NCI-H146 (cell line): Measurements from ENCODE around the gene SLC35F3.
A peak's percentile ranks its signal among the peaks of the same experiment; 100 is the strongest.
"Not testable (repeated sequence)": the region's sequence is repeated elsewhere in the genome, so short reads cannot be mapped to it uniquely, and the experiment has no call there.

Experiments
- DNase-seq: peaks from one replicate; lab custom pipeline; 2025; lab: John Stamatoyannopoulos, UW

The SLC35F3 gene

DNA sequence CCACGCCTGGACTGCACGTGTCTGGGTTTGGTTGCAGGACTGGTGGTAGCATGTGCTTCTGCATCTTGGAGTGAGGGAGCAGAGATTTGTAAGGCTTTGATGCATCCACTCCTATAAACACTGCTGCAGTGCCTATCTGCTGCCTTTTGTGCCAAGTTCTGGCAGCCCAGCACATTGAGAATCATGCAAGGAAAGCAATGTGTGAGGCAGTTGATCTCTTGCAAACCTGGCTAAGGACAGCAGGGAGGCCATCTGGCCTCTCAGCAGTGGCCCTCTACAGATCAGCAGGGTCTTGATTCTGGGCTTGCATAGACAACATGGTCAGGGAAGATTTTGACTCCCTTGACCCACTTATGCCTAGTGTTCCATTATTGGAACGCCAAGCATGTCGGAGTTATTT lies 387.5 kb downstream of the SLC35F3 start:
- DNase-seq = no peak

DNA sequence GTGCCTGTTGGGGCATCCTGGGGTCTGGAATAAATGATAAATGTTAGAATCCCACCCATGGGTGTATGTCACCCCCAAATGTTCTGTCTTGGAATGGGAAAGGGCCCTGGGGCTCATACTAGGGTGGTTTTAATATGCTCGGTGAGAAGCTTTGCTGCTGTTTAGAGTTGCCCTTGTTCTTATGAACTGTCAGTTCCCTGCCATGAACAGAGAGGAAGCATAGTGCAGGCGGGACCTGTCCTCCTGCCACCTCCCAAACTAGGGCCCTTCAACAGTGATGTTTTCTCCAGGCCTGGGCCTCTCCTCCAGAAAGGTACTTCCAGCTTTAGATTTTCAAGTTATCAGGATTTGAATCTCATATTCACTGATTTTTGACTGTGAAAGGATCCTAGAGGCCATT lies 388.1 kb downstream of the SLC35F3 start:
- DNase-seq = no peak

DNA sequence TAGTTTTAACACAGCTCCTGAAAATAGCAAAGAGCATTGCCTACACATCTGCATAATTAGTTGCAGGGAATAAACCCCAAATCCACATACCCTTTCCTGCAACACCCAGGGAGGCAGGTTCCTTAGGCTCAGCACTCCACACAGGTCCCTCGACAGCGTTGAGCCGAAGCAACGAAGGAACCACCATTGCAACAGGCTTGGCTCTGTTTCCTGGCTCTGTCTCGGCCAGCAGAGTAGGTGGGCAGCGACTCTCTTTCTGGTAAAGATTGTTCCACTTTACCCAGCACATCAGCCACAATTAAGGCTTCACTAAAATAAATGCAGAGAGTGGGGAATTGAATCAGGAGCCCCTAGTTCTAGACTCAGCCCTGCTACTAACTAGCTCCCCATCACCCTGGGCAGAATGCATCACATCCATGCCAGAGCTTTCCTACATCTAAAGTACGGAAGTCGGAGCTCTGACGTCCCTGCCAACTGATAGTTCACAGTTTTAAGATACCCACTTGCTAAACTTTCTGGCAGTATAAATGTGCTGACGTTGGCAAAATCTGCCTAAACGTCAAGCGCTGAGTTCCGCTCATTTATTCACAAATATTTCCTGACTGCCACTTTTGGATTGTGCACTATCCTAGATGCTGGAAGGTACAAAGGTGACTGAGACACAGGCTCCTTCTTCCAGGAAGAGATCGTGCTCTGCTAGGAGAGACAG lies 389.8 kb downstream of the SLC35F3 start:
- DNase-seq = no peak

- no peak for DNase-seq
Measured at GRCh38 chr1:234295068-234295467, 390.6 kb downstream of the SLC35F3 start.

DNA sequence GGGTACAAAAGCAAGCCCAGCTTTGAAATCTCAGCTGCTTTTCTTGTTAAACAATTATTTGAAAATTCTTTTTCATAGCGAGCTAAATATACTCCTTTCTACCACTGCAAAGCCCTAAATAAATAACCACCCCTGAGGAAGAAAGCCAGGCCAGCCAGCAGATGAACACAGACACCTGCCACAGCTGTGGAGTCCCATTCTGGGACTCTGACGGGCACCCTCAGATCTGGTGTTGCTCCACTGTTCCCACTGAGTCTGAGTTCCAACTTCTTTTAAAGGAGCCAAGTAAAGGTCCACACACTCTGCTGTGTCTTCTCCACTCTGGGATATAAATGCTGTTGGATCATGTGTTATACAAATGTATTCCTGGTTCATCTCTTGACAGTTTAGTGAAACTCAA lies 391.1 kb downstream of the SLC35F3 start:
- DNase-seq = no peak

DNA sequence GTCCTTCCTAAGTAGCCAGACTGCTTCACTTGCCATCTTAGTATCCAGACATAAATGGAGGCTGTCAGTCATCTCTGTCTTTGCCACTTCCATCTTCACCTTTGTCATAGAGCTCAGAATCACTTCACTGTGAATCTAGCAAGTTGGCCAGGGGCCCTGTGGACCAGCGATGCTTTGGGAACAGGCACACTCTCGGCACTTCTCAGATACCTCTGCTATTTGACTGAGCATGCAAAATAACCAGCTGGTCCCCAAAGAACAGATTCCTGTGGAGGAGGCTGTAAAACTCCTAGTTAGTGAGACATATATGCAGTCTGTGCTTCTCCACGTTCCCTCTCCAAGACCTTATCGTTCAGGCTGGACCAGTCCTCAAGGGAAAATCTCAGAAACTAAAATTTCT lies 392.0 kb downstream of the SLC35F3 start:
- no peak for DNase-seq

GRCh38 chr1:234297668-234298067 lies 393.2 kb downstream of the SLC35F3 start:
- no peak for DNase-seq

DNA sequence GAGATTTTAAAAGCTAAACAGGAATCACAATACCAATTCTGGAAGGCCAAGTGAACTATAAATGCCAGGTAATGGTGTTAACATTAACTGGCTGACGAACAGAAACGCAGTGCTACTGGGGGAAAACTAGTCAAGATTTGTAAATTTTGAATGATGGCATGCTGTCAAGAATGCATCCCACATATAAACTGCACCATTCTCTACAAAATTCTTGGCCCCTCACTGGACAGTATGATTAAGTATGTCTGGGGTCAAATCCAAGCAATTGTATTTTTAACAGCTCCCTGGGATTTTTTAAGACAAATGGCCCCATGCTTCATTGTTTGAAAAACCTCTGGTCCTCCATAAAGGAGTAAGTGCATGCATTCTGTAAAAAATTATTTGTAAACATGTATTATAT lies 395.6 kb downstream of the SLC35F3 start:
- no peak for DNase-seq

DNA sequence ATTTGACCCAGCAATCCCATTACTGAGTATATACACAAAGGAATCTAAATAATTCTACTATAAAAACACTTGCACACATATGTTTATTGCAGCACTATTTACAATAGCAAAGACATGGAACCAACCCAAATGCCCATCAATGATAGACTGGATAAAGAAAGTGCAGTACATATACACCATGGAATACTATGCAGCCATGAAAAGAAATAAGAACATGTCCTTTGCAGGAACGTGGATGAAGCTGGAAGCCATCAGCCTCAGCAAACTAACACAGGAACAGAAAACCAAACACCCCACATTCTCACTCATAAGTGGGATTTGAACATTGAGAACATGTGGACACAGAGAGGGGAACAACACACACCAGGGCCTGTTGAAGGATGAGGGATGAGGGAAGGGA lies 397.2 kb downstream of the SLC35F3 start:
- not testable (repeated sequence) for DNase-seq

- no peak for DNase-seq
Measured at GRCh38 chr1:234302354-234302962, 398.0 kb downstream of the SLC35F3 start.

DNA sequence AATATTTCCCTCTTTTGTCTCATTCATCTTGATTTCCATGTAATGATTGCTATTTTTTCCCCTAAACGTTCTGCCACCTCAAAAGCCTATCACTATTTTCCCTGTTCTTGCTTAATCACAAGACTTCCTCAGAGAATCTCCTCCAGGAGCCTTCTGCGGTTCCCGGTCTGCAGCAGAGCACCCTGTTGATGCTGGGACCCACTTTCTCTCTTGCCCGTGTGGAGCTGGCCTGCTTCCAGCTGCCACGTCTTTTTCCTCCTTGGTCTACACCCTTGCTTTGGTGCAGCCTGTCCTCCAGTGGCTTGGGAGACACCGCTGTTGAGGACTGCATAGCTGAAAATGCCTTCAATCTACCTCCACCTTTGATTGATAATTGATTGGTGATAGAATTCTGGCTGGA lies 398.8 kb downstream of the SLC35F3 start:
- no peak for DNase-seq

DNA sequence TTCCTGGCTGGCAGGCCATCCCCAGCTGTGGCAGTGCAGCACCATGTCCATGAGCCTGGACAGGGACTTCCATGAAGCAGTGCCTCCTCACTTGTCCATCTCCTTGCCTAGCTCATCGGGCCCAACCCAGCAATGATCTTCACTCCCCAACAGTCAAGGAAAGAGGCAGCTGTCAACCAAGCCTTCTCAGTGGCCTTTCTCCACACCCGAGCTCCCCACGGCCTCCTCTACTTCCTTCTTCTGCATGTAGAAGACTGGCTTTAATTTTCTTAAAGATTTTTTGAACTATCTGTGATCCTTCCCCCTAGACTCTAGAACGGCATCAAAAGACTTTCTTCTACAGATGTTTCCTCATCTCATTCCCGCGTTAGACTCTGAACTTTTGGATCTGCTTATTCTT lies 403.2 kb downstream of the SLC35F3 start:
- DNase-seq = no peak

DNA sequence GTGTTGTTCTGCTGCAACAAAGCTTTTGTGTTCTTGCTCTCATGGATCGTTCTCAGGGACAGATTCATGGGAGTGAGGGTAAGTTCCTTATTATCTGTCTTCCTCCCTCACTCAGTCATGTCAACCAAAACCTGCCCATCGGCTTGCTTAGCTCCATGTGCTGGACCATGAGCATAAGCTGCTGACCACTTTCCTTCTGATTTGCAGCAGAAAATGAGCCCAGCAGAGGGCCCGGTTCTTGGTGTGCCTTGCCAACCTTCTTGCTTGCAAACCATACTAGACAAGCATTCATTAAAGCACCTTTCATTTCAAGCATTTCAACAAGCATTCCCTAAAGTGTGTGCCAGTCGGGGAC lies 404.7 kb downstream of the SLC35F3 start:
- DNase-seq = no peak

GRCh38 chr1:234309598-234310459 lies 405.4 kb downstream of the SLC35F3 start:
- DNase-seq = peak; percentile 53

DNA sequence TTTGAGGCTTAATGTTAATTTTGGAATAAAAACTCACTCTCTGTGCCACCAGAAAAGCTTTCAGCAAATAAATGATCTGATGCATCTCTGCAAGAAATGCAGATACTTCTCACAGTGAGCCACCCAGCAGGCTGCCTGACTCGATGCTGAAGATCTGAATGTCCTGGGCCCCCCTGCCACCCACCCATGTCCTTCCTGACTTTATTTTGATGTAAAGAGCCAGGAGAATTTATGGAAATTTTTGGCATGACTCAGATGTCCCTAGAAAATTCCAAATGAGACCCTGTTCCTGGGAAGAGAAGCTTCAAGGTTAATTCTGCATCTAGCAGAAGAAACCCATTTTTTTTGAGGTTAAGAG lies 406.0 kb downstream of the SLC35F3 start:
- DNase-seq = no peak

- DNase-seq = no peak
Measured at GRCh38 chr1:234311414-234311813, 406.9 kb downstream of the SLC35F3 start.

DNA sequence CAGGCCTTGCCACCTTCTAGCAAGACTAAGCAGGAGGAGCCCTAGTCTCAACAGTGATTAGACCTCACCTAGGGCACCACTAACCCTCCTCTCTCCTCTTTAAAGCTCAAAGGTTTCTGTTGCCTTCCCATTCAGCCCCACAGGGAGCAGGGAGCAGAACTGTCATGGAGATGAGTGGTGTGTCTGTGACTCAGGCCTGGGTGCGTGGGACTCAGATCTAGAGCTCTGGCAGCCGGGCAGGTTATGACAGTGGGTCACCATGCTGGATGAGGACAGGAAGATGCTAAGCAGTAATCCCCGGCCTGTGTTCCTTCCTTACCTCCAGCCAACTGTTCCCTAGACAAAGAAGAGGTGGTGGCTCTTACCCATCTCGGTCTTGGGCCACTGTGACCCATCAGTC lies 408.7 kb downstream of the SLC35F3 start:
- no peak for DNase-seq

DNA sequence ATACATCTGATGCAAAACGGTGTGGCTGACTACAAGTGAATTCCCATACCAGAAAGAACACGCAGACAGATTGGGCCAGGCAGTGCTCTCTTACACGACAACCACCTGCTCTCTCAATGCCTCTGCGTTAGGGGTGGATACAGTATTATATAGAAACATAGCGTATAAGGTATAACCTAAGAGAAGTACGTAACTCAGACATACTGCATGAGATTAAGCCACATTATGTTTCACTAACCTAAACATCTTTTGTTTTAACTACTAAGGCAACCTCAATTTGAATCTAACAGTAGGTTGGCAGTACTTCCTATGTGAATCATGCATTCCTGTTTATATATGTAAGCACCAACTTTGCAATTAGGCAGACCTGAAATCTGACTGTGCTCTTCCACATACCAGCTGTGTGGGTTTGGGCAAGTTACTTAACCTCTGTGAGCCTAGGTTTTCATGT lies 410.6 kb downstream of the SLC35F3 start:
- no peak for DNase-seq

- DNase-seq = no peak
Measured at GRCh38 chr1:234315588-234315987, 411.1 kb downstream of the SLC35F3 start.

DNA sequence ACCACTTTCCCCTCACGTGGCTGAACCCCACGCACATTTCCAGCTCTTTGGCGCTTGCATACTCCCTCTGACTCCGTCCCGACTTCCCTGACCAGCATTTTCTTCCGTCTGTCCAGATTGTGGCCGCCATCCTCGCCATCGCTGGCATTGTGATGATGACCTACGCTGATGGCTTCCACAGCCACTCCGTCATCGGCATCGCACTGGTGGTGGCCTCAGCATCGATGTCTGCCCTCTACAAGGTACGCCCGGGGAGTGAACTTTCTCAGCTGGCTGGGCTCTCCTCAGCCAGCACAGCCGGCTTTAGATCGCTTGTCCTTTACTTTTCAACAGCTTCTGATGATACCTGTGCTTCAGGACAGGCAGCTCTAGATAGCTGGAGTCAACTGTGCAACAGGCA lies 412.0 kb downstream of the SLC35F3 start:
- DNase-seq = no peak

GRCh38 chr1:234316937-234317336 lies 412.5 kb downstream of the SLC35F3 start:
- peak; percentile 77 for DNase-seq

GRCh38 chr1:234320069-234320468 lies 415.6 kb downstream of the SLC35F3 start:
- DNase-seq = no peak

DNA sequence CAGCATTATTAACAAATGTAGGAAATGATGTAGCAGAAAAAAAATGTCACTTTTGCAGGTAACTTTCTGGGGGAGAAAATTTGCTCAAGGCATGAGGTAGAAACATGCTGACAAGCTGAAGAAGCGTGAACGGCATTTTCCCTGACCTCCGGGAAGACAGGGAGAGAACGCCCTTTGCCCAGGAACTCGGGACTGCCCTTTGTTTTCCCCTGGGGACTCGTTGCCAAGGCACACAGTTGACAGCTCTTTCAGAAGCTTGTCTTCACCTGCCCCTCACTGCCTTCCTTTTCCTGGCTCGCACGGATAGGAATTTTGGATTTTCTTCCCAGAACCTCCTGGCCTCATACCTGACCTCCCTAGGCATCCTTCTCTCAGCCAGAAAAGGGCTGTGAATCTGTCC lies 416.1 kb downstream of the SLC35F3 start:
- DNase-seq = no peak
